HL-60/S4 treated with phorbol 12-myristate 13-acetate at 8.2 ng/mL for 4 days and 3 days (cell line): ENCODE data around the gene ADRA1B.

ENCODE experiments used
- in situ Hi-C: fragments of 300-500 bp; cut with MboI; formaldehyde crosslinking; loops from 2 replicates; pipeline ENCODE4 v1.15.0; 2022; ENCODE audit warnings: low sequenced_read_pairs

The ADRA1B gene

GRCh38 chr5:159923008-159923407 lies 6.7 kb downstream of the ADRA1B start:
- in situ Hi-C loops = no loop called here

DNA sequence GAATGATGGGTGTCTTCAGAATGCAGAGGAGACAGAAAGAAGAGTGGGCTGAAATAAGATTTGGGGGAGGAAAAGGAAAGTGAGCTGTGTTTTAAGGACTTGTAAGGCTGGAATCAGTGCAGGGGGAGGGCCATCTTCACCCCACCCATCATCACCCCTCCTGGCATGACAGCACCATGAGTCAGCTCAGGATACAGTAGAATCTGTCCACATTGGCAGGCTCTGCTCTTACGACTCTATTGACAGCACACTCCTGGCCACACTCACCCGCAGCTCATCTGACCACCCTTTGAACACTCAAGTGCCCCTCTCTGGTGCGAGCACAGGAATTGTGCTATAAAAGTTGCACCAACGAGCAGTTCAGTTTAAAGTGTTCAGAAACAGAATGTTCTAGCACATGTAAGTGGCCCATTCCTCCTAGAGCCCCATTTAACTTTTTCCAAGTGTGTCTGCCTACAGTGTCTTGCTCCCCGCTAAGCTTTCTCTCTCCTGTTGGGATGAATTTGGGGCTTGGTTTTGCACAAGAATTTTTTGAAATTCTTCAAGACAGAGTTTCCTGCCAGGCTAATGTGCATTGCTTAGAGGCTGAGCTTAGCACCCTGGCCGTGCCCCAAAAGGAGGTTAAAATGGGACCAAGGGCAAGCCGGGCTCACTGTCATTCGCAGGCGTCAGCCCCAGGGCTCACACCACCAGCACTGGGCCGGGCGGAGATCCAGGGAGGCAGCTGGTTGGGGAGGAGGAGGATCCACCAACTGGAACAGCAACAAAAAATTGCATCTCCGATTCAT lies 12.0 kb downstream of the ADRA1B start:
- in situ Hi-C loops = no loop called here

GRCh38 chr5:159929176-159929575 lies 12.9 kb downstream of the ADRA1B start:
- in situ Hi-C loops = no loop called here

GRCh38 chr5:159933531-159934485 lies 17.5 kb downstream of the ADRA1B start:
- in situ Hi-C loops = no loop called here

GRCh38 chr5:159935946-159936345 lies 19.7 kb downstream of the ADRA1B start:
- in situ Hi-C loops = no loop called here

- in situ Hi-C loops = no loop called here
Observed at GRCh38 chr5:159936686-159937329, 20.5 kb downstream of the ADRA1B start.

DNA sequence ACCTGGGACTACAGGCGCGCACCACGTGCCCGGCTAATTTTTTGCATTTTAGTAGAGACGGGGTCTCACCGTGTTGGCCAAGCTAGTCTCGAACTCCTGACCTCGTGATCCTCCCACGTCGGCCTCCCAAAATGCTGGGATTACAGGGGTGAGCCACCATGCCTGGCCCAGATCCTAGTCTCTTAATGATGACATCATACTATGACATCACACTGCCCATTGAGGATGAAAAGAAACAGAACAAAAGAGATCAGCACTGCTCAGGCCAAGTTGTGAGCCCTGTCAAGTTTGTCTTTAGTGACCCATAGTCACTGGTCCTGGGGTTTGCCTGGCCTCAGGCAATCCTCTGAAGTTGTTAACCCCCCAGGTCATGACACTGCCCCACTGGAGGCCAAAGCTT lies 21.3 kb downstream of the ADRA1B start:
- in situ Hi-C loops = no loop called here

DNA sequence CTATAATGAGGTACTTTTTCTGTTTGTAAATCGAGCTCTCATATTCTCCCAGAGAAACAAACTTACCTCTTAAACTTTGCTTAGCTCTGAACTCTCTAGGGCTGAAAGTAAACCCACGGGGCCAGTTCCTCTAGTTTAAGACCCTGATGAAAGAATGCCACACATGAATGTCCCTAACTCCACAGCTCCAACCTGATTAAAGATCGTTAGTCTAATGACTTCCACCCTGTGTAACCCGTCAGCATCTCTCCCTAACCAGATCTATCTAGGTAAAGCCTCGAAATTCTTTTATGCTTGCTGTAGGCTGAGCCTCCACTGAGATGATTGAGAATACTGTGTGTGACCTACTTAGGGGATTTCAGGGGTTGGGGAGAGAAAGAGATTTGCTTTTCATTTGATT lies 27.0 kb downstream of the ADRA1B start:
- in situ Hi-C loops = no loop called here

DNA sequence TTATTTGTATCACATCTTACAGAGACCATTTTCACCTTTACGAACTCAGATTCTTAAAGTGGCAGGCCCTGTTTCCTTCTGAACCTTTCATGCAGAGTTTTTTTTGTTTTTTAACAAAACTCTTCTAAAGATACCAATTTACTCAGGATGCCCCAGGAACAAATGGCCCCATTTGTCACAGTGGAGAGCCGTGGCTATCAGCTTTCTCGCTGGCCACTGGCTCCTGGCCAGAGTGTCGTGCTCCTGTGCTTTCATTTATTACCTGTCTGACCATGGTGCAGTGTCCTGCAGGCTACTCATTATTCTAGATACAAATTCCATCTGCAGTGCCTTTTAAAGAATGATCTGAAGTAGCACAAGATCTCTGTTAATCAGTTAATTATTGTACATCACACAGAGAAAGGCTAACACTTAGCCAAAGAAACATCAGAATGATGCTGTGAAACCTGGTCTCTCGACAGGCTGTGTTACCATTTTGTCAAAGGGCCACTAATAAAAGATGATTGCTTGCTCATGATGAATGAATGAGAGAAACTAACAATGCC lies 27.8 kb downstream of the ADRA1B start:
- in situ Hi-C loops = no loop called here

DNA sequence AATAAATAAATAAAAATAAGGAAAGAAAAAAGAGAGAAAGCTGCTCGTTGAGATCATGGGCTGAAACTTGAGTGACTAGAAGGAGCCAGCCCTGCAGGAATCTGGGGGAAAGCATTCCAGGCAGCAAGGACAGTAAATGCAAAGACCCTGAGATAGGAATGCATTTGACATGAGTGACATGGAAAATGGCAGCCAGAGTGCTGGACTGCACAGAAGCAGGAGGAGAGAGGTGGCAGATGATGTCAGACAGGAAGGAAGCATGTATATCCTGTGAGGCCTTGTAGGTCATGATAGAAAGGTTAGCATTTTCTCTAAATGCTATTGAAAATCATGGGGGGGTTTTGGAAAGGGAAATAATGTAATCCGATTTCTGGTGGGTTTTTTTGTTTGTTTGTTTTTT lies 29.1 kb downstream of the ADRA1B start:
- in situ Hi-C loops = no loop called here

GRCh38 chr5:159947708-159948358 lies 31.6 kb downstream of the ADRA1B start:
- in situ Hi-C loops = no loop called here

GRCh38 chr5:159951387-159951786 lies 35.1 kb downstream of the ADRA1B start:
- in situ Hi-C loops = no loop called here

GRCh38 chr5:159951834-159952233 lies 35.6 kb downstream of the ADRA1B start:
- in situ Hi-C loops = no loop called here

- in situ Hi-C loops = no loop called here
Observed at GRCh38 chr5:159953609-159954008, 37.3 kb downstream of the ADRA1B start.

DNA sequence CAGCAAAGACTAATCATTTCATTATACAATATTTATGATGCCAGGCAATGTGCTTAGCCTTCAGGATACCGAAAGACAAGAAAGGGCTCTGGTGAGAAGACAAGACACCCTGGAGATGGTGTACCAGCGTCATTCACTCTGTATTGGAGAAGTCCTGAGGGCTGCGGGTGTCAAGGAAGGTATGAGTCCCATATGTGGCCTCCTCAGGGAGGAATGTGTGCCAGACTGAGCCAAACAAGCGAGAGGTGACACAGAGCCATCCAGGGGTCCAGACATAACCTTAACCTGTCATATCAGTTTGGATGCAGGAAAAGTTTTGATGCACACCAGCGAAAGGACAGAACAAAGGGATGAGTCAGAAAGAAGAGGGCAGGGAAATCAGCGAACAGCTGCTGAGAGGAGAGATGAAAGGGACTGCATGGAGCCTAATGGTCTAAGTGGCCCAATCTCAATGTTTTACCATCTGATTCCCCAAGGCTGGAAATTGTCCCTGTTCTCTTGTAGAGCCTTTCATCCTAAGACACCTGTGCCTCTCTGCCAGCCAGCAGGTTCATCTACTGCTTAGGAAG lies 38.9 kb downstream of the ADRA1B start:
- in situ Hi-C loops = no loop called here

DNA sequence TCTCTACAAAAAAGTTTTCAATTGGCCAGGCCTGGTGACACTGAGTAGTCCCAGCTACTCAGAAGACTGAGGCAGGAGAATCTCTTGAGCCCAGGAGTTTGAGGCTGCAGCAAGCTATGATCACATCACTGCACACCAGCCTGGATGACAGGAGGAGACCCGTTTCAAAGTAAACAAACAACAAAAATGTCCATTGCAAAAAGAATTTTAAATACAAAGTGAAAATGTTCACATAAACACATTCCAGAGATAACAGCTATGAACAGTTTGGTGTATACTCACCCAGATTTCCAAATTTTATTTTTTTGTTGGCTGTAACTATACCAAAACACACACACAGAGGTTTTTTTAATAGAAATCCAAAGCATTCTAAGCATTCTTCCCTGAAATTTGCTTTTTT lies 39.8 kb downstream of the ADRA1B start:
- in situ Hi-C loops = no loop called here

DNA sequence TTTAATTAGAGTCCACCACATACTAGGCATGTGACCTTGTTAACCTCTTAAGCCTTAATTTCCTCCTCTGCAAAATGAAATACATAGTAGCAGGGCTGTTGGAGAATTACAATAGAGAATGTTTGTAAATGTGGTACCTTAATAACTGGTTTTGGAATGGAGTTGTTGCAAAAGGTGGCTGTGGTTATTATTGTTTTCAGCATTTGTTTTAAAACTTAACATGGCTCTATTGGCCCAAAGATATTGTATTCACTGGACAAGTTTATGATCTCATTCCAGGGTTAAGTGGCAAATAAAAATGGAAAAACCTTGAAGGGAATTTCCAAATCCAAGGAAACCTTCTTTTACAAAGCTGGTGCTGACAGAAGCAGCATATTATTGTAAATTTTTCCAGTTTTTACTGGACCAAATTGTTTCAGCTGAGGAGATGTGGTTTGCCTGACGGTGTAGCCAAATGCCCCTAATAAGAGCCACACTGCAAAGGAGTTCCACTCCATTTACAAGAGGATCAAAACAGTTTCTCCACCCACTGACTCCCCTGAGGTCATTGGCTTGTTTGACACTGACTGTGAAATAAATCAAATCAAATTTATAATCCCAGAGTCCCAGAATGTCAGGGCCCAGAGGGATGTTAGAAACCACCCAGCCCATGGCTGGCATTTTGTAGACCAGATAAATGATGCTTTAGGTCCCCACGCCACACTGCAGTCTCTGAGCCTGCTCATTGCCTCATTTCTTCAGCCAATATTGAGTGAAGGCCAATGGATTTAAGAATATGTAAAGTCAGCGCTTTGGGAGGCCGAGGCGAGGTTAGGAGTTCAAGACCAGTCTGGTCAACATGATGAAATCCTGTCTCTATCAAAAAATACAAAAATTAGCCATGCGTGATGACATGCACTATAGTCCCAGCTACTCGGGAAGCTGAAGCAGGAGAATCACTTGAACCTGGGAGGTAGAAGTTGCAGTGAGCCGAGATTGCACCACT lies 45.2 kb downstream of the ADRA1B start:
- in situ Hi-C loops = no loop called here

DNA sequence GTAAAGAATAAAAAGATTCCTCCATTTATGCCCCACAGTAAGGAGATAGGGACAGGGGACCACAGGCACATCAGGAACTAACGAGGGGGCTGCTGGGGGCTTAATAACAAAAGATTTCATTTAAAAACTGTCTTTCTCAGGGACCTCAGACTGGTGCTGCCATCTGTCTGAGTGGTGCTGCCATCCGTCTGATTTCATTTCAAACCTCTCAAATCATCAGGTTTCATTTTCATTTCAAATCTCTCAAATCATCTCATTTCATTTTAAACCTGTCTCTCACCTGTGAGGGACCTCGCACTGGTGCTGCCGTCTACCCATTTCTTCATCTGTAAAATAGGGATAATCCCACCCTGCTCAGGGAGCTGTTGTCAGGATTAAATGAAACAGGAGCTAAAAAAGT lies 45.9 kb downstream of the ADRA1B start:
- in situ Hi-C loops = no loop called here

DNA sequence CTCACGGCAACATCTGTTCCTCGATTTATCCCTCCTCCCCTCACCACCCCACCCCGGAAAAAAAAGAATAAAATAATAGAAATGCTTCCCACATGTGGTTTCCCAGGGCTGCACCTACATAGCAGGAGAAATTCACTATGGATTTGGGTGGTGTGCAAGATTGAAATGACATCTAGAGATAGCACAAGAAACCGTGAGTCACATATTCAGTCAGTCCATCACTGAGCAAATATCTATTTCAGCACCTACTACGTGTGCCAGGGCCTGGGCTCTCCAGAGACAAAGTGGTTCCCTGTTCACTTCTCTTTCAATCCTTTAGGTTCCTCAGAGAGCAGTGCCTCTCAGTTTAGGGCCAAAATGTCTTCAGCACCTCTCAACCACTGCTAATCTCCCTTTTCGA lies 47.7 kb downstream of the ADRA1B start:
- in situ Hi-C loops = no loop called here
